ENCODE data around the gene MAGEA9B.
"Not testable (repeated sequence)": the region's sequence is repeated elsewhere in the genome, so short reads cannot be mapped to it uniquely, and the experiment has no call there.

Gene MAGEA9B

DNA sequence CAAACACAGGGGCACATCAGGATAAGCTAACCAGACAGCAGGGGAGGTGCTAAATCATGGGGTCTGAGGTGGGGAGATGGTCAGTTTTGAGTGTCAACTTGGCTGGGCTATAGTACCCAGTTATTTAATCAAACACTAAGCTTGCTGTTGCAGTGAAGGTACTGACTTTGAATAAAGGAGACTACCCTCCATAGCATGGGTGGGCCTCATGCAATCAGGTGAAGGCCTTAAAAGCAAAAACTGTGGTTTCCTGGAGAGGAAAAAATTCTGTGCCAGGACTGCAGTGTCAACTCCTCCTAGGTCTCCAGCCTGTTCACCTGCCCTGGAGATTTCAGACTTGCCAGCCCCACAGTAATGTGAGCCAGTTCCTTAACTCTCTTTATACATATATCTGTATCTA lies 20.4 kb upstream of the MAGEA9B start:
- in situ Hi-C loops (cut with HindIII; ENCODE audit: low pct_unique_long_range_greater_than_20kb, low sequenced_read_pairs), result no loop called here
- no peak for DNase-seq (ENCODE audit: low read depth in 1 of 2, low spot score in 1 of 2)
- TF ChIP-seq JUND (IDR thresholded peaks at IDR 0.05; ENCODE audit: low read depth), result no peak

- in situ Hi-C loops (cut with HindIII; ENCODE audit: low pct_unique_long_range_greater_than_20kb, low sequenced_read_pairs), result not testable (repeated sequence)
Measured at GRCh38 chrX:149605248-149605885, 18.1 kb upstream of the MAGEA9B start.

DNA sequence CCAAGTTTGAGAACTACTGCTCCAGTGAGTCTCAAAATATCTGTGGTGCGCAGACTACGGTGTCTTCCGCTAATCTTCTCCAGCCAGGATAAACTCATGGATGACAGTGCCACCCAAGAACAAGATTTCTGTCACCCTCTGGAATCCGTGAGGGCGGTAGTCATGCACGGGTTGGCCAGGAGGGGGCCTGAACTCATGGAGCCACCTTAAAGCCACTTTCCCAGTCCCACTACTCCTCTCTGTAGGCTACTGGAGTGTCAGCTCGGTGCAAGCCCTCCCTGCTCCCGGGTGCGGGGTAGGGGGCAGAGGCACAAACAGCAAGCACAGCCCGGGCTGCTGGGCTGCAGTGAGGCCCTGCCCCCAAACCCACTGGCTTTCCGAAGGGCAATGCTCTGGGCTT lies 11.3 kb upstream of the MAGEA9B start:
- in situ Hi-C loops (cut with HindIII; ENCODE audit: low pct_unique_long_range_greater_than_20kb, low sequenced_read_pairs); DNase-seq (ENCODE audit: low read depth in 1 of 2, low spot score in 1 of 2): not testable (repeated sequence)

More at GRCh38 chrX:149605248-149605885, 18.1 kb upstream of the MAGEA9B start:
- DNase-seq (ENCODE audit: low read depth in 1 of 2, low spot score in 1 of 2), result not testable (repeated sequence)

- in situ Hi-C loops (cut with HindIII; ENCODE audit: low pct_unique_long_range_greater_than_20kb, low sequenced_read_pairs), result not testable (repeated sequence)
Measured at GRCh38 chrX:149595943-149596342, 8.7 kb upstream of the MAGEA9B start.

GRCh38 chrX:149595214-149595613 lies 8.0 kb upstream of the MAGEA9B start, which contains the start of gene HSFX2:
HSFX2 (minus strand) TSS chrX:149595314; CDS start chrX:149594700, 614 bp downstream.
- in situ Hi-C loops (cut with HindIII; ENCODE audit: low pct_unique_long_range_greater_than_20kb, low sequenced_read_pairs); DNase-seq (ENCODE audit: low read depth in 1 of 2, low spot score in 1 of 2): not testable (repeated sequence)

More at GRCh38 chrX:149595943-149596342, 8.7 kb upstream of the MAGEA9B start:
- not testable (repeated sequence) for DNase-seq (ENCODE audit: low read depth in 1 of 2, low spot score in 1 of 2)

DNA sequence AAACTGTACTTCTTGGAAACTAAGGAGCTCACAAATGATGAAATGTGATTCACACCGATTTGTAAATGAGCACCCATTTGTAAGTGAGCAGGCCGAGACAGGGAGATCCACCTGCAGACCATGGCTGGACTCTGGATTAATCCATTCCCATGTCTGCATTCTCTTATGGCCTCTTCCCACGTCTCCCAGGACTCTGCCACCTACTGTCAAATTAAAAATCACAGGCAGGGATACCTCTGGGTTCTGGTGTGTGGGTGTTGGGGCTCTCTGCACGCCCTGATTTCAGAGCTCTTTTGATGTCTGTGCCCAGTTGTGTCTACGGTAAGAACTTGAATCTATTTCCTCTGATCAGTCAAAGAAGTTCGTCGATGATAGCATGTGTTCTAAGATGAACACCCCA lies 3.7 kb upstream of the MAGEA9B start:
- DNase-seq (ENCODE audit: low read depth in 1 of 2, low spot score in 1 of 2); in situ Hi-C loops (cut with HindIII; ENCODE audit: low pct_unique_long_range_greater_than_20kb, low sequenced_read_pairs): not testable (repeated sequence)

GRCh38 chrX:149585631-149586030 lies 1.6 kb downstream of the MAGEA9B start:
- DNase-seq (ENCODE audit: low read depth in 1 of 2, low spot score in 1 of 2); in situ Hi-C loops (cut with HindIII; ENCODE audit: low pct_unique_long_range_greater_than_20kb, low sequenced_read_pairs): not testable (repeated sequence)

DNA sequence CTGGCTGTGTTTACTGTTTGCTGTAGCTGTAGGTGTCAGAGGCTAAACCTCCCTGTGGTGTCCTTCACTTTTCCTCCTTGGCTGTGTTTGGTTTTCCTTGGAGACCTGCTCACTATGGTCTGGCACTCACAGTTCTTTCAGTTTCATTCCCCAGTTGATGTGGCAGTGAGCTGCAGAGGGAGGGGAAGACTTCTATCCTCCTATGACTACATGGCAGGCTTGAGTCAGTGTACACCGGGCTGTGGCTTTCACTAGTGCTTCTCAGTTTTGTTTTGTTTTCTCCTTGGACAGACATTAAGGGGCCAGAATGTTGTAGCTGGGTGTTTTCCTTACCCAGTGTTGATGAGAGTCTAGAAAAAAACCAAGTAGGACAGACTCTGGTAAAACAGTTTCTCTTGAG lies 13.8 kb downstream of the MAGEA9B start:
- DNase-seq (ENCODE audit: low read depth in 1 of 2, low spot score in 1 of 2); in situ Hi-C loops (cut with HindIII; ENCODE audit: low pct_unique_long_range_greater_than_20kb, low sequenced_read_pairs): not testable (repeated sequence)

DNA sequence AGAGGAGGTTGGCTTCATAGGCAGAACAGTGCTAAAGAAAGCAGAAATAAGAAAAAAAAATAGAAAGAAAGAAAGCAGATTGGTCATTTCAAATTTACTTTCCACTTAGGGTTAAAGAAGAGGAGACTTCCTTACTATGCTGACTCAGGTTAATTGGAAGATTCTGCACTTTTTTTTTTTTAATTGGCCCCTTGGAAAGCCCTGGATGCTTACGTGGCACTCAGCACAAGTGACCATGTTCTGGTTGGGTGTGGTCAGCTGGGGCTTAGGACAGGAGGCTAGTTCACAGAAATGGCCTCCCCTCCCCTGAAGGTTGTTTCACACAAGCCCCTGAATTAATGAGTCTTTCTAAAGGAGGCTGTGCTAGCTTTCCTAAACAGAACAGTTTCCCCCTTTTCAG lies 14.5 kb downstream of the MAGEA9B start:
- no peak for TF ChIP-seq JUND (IDR thresholded peaks at IDR 0.05; ENCODE audit: low read depth)
- in situ Hi-C loops (cut with HindIII; ENCODE audit: low pct_unique_long_range_greater_than_20kb, low sequenced_read_pairs), result no loop called here
- DNase-seq (ENCODE audit: low read depth in 1 of 2, low spot score in 1 of 2), result no peak

- no peak for TF ChIP-seq JUND (IDR thresholded peaks at IDR 0.05; ENCODE audit: low read depth)
- in situ Hi-C loops (cut with HindIII; ENCODE audit: low pct_unique_long_range_greater_than_20kb, low sequenced_read_pairs), result no loop called here
- DNase-seq (ENCODE audit: low read depth in 1 of 2, low spot score in 1 of 2), result peak in 1 of 2 experiments; percentile 50
Measured at GRCh38 chrX:149571770-149572169, 15.5 kb downstream of the MAGEA9B start.

DNA sequence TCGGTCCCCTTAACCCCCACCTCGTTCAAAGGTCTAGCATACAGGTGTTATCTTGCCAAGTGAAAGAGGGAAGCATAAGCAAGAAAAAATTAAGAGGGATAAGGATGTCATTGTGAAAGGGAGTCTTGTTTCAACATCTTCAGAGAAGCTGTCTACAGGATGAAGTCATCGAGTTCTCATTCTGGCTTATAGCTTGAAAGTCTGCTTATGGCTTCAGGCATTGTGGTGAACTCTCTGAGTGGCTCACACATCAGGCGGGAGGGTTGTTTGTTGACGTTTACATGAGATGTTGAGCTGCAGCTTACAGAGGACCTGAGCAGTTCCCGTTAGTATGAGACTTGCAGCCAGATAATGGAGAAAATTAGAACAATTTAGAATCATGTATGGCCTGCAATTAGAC lies 16.6 kb downstream of the MAGEA9B start:
- in situ Hi-C loops (cut with HindIII; ENCODE audit: low pct_unique_long_range_greater_than_20kb, low sequenced_read_pairs), result no loop called here
- TF ChIP-seq JUND (IDR thresholded peaks at IDR 0.05; ENCODE audit: low read depth), result no peak
- DNase-seq (ENCODE audit: low read depth in 1 of 2, low spot score in 1 of 2), result peak in 1 of 2 experiments; percentile 66

GRCh38 chrX:149569770-149570169 lies 17.5 kb downstream of the MAGEA9B start:
- TF ChIP-seq JUND (IDR thresholded peaks at IDR 0.05; ENCODE audit: low read depth), result no peak
- in situ Hi-C loops (cut with HindIII; ENCODE audit: low pct_unique_long_range_greater_than_20kb, low sequenced_read_pairs), result no loop called here
- no peak for DNase-seq (ENCODE audit: low read depth in 1 of 2, low spot score in 1 of 2)

DNA sequence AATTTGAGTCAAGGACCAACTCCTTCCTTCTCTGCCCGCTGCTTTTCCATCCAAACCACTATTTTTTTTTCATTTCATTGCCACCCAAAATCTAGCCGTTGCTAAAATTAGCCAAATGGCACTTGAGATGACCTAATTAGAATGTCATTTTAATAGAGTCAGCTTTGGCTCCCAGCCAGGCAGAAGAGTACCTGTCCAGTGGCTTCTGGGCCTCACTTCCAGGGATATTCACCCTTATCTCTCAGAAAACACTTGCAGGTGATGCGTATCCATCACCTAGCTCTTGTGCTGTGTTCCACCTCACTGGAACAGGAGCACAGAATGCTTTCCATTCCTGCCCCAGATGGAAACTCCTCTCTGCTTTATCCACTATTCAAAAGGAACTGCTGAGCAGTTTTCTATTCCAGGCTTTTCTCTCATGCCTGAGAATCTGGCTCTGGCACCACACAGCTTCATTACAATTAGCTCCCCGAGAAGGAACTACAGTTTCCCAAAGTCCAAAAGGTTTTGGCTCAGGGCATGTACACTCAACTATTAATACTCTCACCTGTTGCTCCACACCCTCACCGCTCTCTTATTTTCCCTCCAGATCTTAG lies 18.5 kb downstream of the MAGEA9B start:
- in situ Hi-C loops (cut with HindIII; ENCODE audit: low pct_unique_long_range_greater_than_20kb, low sequenced_read_pairs), result no loop called here
- no peak for TF ChIP-seq JUND (IDR thresholded peaks at IDR 0.05; ENCODE audit: low read depth)
- DNase-seq (ENCODE audit: low read depth in 1 of 2, low spot score in 1 of 2), result no peak
